DND-41 (cell line): ENCODE data around the gene PIK3AP1.

Experiments
- EZH2 ChIP-seq: IDR thresholded peaks from 3 replicates; pipeline ENCODE4 v1.6.1; 2012; ENCODE audit warnings: borderline replicate concordance, low read depth, mild to moderate bottlenecking, moderate library complexity, low read length, inconsistent platforms; ENCODE audit not compliant: severe bottlenecking
- TF ChIP-seq, protein P1 (sequence below): IDR thresholded peaks from 2 replicates; pipeline ENCODE4 v1.5.1; 2012; ENCODE audit warnings: borderline replicate concordance, low read length, moderate library complexity, mild to moderate bottlenecking; ENCODE audit not compliant: poor library complexity, severe bottlenecking; ENCODE audit errors: extremely low read depth

DNA sequence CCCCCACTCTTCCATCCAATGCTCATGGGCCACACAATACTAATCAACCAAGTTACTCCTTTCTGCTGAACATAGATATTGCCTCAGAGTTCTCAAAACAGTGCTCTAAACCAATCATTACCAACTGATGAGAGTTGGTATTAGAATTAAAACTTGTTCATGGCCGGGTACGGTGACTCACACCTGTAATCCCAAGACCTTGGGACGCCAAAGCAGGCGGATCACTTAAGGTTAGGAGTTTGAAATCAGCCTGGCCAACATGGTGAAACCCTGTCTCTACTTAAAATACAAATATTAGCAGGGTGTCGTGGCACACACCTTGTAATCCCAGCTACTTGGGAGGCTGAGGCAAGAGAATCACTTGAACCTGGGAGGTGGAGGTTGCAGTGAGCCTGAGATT is 141.7 kb downstream of the PIK3AP1 start:
- TF ChIP-seq, protein P1, sequence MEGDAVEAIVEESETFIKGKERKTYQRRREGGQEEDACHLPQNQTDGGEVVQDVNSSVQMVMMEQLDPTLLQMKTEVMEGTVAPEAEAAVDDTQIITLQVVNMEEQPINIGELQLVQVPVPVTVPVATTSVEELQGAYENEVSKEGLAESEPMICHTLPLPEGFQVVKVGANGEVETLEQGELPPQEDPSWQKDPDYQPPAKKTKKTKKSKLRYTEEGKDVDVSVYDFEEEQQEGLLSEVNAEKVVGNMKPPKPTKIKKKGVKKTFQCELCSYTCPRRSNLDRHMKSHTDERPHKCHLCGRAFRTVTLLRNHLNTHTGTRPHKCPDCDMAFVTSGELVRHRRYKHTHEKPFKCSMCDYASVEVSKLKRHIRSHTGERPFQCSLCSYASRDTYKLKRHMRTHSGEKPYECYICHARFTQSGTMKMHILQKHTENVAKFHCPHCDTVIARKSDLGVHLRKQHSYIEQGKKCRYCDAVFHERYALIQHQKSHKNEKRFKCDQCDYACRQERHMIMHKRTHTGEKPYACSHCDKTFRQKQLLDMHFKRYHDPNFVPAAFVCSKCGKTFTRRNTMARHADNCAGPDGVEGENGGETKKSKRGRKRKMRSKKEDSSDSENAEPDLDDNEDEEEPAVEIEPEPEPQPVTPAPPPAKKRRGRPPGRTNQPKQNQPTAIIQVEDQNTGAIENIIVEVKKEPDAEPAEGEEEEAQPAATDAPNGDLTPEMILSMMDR, result no peak
- TF ChIP-seq EZH2, result no peak
